Nephron progenitor cell (in vitro differentiated cells): ENCODE measurements around the gene ABHD15.

Experiments
- DNase-seq: peaks from one replicate; pipeline ENCODE4 v3.0.0; 2021
- H3K27ac Mint-ChIP-seq: 2 replicates; pipeline ENCODE4 v1.8.0; 2021; ENCODE audit warnings: mild to moderate bottlenecking, moderate library complexity, mixed read lengths
- H3K27me3 Mint-ChIP-seq: 2 replicates; pipeline ENCODE4 v1.8.0; 2021; ENCODE audit warnings: mild to moderate bottlenecking, low read depth, mixed read lengths; ENCODE audit not compliant: poor library complexity
- H3K36me3 Mint-ChIP-seq: 2 replicates; pipeline ENCODE4 v1.8.0; 2021; ENCODE audit warnings: low read depth, mixed read lengths
- H3K4me1 Mint-ChIP-seq: 2 replicates; pipeline ENCODE4 v1.8.0; 2021; ENCODE audit warnings: mixed read lengths
- H3K4me3 Mint-ChIP-seq: 2 replicates; pipeline ENCODE4 v1.8.0; 2021; ENCODE audit warnings: mild to moderate bottlenecking, moderate library complexity, mixed read lengths
- H3K9me3 Mint-ChIP-seq: 2 replicates; pipeline ENCODE4 v1.8.0; 2021; ENCODE audit warnings: mild to moderate bottlenecking, moderate library complexity, mixed read lengths
- TF ChIP-seq, protein P1 (sequence below): fragments of 200-600 bp; sonication (generic); IDR thresholded peaks from 2 replicates; pipeline ENCODE4 v1.5.0; 2021; ENCODE audit warnings: antibody characterized with exemption

The ABHD15 gene

DNA sequence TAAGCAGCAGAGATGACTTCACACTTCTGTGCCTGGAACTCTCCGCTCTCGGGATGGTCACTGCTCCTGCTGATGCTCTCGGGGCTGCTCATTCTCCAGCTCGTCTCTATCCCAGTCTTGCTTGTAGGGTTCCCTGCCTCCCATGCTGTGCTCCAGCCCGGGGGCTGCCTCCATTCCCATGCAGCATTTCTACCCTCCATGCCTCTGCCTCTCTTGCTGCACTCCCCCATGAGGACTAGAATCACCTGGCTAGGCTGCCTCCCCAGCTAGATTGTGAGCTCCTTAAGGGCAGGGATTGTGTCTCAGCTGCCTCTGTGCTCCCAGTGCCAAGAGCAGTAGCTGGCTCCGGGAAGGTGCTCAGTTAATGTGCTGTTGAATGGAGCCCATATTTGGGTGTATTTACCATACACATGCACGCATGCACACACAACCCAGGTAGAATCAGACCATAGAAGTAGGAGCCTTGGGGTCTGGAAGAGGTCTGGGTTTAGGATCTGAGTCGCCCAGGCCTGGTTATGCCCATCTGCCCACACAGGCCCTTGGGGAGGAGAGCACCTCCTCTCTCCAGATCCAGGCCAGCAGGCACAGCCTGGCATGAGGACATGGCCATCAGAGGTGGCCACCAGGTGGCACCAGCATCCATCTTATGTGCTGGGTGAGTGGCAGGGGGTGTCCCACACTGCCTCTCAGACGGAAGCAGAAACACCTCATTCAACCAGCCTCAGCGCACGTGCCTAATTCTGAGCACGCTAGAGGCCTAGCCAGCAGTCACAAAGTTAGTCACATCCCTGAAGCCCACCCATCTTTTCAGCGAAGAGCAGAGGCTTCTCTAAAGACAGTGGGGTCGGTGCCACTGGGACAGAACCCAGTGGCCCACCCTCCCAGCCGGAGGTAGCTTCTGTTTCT, 13.3 kb upstream of the ABHD15 start:
- peaks cover 2% of the 10 kb centered on the region for H3K27me3 Mint-ChIP-seq
- H3K27ac Mint-ChIP-seq = no peak overlapping the region
- TF ChIP-seq, protein P1, sequence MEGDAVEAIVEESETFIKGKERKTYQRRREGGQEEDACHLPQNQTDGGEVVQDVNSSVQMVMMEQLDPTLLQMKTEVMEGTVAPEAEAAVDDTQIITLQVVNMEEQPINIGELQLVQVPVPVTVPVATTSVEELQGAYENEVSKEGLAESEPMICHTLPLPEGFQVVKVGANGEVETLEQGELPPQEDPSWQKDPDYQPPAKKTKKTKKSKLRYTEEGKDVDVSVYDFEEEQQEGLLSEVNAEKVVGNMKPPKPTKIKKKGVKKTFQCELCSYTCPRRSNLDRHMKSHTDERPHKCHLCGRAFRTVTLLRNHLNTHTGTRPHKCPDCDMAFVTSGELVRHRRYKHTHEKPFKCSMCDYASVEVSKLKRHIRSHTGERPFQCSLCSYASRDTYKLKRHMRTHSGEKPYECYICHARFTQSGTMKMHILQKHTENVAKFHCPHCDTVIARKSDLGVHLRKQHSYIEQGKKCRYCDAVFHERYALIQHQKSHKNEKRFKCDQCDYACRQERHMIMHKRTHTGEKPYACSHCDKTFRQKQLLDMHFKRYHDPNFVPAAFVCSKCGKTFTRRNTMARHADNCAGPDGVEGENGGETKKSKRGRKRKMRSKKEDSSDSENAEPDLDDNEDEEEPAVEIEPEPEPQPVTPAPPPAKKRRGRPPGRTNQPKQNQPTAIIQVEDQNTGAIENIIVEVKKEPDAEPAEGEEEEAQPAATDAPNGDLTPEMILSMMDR = peak; percentile 67
- DNase-seq = peak; percentile 79
- H3K4me1 Mint-ChIP-seq = peaks cover 36% of the 10 kb centered on the region
- H3K4me3 Mint-ChIP-seq = no peak overlapping the region
- H3K9me3 Mint-ChIP-seq = no peaks in the 10 kb centered on the region
- peaks cover 28% of the 10 kb centered on the region for H3K36me3 Mint-ChIP-seq

DNA sequence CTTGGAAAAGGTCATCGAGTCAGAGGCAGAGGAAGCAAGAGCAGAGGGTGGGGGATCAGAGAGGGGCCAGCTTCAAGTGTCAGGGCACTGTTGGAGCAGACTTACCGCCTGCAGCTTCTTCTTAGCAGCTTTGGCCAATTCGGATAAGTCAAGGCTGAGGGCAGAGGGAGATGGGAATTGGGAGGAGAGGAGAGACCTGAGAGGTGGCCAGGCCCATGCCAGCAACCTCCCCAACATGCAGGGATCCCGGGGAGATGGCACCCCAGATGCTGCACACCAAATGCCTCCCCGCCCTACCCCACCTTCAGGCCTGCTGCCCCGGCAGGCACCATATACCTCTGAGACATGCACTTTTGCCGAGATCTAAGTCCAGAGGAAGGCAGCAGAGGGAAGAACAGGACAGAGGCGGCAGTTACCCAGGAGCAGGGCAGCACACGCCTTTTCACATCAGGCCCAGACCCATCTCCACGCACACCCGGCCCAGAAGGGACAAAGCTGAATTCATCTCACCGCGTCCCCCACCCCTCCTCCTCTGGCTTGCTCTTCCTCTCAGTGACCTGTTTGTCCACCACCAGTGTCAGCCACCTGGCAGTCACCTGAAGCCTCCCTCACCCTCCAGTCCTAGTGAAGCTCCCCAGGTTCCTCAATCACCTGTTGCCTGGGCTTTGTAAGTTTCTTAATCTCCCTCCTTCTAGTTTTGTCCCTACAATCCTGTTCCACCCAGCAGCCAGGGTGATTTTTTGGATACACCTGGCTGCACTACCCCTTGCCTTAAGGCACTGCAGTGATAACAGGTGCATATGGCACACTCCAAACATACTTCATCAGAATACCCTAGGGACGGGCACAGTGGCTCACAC, 12.0 kb upstream of the ABHD15 start:
- TF ChIP-seq, protein P1 = no peak
- Mint-ChIP-seq H3K4me1 (peaks cover 25% of the 10 kb centered on the region), H3K4me3 (no peak overlapping the region), H3K36me3 (peaks cover 28% of the 10 kb centered on the region), H3K27me3 (peaks cover 2% of the 10 kb centered on the region), H3K9me3 (no peaks in the 10 kb centered on the region), H3K27ac (no peak overlapping the region)
- no peak for DNase-seq

DNA sequence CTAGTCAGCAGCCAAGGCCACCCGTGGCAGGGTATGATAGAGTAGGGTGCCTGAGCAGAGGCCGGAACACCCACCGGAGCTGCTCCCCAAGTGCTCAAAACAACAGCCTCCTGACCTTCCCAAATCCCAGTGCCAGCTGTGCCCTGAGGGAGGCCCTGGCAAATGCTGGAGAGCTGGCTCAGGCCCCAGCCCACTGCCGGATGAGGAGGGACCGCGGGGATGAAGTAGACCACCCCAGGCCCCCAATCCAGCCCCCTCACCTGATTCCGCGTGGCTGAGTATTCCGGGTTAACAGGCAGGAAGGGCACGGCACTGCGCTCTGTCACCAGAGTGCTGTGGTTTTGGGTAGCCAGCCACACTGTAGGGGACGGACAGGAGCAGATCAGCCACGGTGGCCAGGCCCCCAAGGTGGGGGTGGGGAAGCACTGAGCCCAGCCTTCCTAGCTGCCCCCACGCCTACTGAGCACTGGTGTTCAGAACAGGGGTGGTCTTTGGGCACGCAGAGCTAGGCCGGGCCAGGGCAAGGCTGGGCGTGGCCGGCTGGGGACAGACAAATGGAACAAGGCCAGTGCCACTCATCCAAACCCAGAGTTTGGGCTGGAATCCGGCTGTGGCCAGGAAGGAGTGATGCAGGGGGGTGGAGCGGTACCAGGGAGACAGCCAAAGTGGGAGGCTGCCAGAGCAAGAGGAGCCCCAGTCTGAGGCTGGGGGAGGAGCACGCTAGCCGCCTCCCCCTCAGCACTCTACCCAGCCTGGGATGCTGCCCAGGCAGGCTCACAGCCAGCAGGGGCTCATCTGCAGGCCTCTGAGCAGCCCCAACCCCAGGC, 10.8 kb upstream of the ABHD15 start:
- TF ChIP-seq, protein P1 = no peak
- no peaks in the 10 kb centered on the region for H3K27me3 Mint-ChIP-seq
- peak; percentile 6 for DNase-seq
- H3K4me3 Mint-ChIP-seq = no peak overlapping the region
- peaks cover 29% of the 10 kb centered on the region for H3K4me1 Mint-ChIP-seq
- peaks cover 21% of the 10 kb centered on the region for H3K36me3 Mint-ChIP-seq
- H3K27ac Mint-ChIP-seq = no peak overlapping the region
- no peaks in the 10 kb centered on the region for H3K9me3 Mint-ChIP-seq

DNA sequence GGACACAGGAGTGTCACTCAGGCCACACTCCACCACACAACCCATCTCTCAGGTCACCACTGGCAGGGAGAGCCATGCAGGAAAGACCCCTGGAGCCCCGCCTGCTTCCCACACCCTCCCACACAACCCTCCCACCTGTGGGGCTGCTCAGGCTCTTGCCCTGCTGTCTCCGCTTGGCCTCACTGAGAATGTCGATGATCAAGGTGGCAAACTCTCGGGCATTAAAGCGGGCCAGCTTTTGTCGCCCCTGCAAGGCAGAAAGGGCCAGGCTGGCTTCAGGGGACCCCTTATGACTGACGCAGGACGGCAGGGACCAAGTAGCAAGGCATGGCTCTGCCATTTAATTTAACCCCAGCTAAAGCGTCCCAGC, 10.1 kb upstream of the ABHD15 start:
- Mint-ChIP-seq H3K27ac (no peak overlapping the region), H3K27me3 (no peaks in the 10 kb centered on the region), H3K4me3 (no peak overlapping the region), H3K4me1 (peaks cover 29% of the 10 kb centered on the region), H3K9me3 (no peaks in the 10 kb centered on the region), H3K36me3 (peaks cover 16% of the 10 kb centered on the region)
- TF ChIP-seq, protein P1 = no peak
- peak; percentile 6 for DNase-seq

DNA sequence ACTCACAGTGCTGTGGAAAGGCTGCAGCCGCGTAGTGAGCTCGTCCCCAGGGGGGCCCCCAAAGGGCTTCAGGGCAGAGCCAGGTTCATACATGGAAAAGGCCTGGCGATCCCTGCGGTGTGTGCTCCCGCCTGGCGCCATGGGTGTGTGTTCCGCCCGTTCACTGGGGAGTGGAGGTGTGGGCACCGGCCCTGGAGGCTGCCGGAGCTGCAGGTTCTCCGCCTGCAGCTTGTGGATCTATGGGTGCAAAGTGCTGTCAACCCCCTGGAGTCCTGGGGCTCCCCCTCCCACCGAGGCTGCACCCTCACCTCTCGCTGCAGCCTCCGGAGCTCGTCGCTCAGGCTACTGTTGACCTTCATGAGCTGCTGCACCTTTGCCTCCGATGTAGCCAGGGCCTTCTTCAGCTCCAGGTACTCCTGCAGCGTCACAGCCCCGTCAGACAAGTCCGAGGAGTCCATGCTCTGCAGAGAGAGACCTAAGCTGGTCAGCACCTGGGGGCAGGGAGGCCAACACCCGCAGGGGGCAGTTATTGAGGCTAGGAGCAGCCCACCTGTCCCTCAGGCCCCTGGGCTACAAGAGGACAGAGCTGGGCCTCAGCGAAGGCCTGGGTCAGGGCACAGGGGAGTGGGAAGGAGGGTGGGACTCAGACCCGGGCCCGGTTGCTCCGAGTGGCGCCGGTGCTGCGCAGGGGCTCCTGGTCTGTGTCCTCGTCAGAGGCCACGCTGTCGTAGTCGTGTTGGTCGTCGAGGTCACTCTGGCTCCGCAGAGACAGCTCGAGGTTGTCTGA, 9.6 kb upstream of the ABHD15 start:
- TF ChIP-seq, protein P1 = no peak
- Mint-ChIP-seq H3K4me3 (no peak overlapping the region), H3K9me3 (no peaks in the 10 kb centered on the region), H3K36me3 (peaks cover 16% of the 10 kb centered on the region), H3K27ac (no peak overlapping the region), H3K4me1 (peaks cover 29% of the 10 kb centered on the region), H3K27me3 (no peaks in the 10 kb centered on the region)
- DNase-seq = peak; percentile 2
